Measurements from ENCODE around the gene CALCA. TPM values are rescaled to one million over a fixed set of nuclear protein-coding genes. Genes with fewer than 3 reads are reported as not detected.

CALCA gene
- total and polyA plus RNA-seq, 2 of the 8 experiments (the other 6 are each of a cell fraction or from before 2014, with no cell fraction given) = 0.50 to 0.73 TPM

GRCh38 chr11:14938936-14939335 lies 33.2 kb downstream of the CALCA start:
- Histone ChIP-seq H3K14ac (ENCODE audit: insufficient read length) (no peak overlapping the region), H4K20me1 (replicated peaks in 1 of 2; ENCODE audit: control insufficient read depth in 1 of 2, insufficient read depth in 2 of 2, low read length in 2 of 2) (no peaks in the 10 kb centered on the region), H3K56ac (replicated peaks; ENCODE audit: insufficient read length, low read depth, low read length) (no peak overlapping the region), H2BK12ac (ENCODE audit: low read depth, low read length) (no peak overlapping the region), H4K8ac (ENCODE audit: extremely low read depth, insufficient read depth, low read length) (no peak overlapping the region), H3K4me2 (ENCODE audit: insufficient read depth in 1 of 2, low read depth in 2 of 2, low read length in 2 of 2) (no peak overlapping the region), H3K27me3 (replicated peaks in 1 of 4; ENCODE audit: control insufficient read depth in 3 of 4, extremely low read depth in 1 of 4, insufficient read depth in 3 of 4, low read length in 3 of 4) (no peaks in the 10 kb centered on the region), H3K36me3 (ENCODE audit: control insufficient read depth in 2 of 4, insufficient read depth in 4 of 4, low read length in 3 of 4) (no peaks in the 10 kb centered on the region), H3K4me3 (ENCODE audit: extremely low read depth in 1 of 4, insufficient read depth in 2 of 4, low read depth in 3 of 4, low read length in 4 of 4) (no peak overlapping the region), H3K27ac (ENCODE audit: low read depth, low read length) (no peak overlapping the region), H3K79me2 (ENCODE audit: control insufficient read depth in 1 of 2, insufficient read depth in 2 of 2, low read length in 2 of 2) (no peaks in the 10 kb centered on the region), H2BK120ac (replicated peaks; ENCODE audit: low read depth, low read length) (no peak overlapping the region), H4K91ac (replicated peaks; ENCODE audit: insufficient read length, low read length) (no peak overlapping the region), H3K9me3 (ENCODE audit: insufficient read depth in 2 of 2, low read depth in 1 of 2, low read length in 1 of 2) (peaks cover 7 to 17% of the 10 kb centered on the region in 2 experiments), H2AK5ac (ENCODE audit: low read depth, low read length) (no peak overlapping the region), H2BK5ac (ENCODE audit: low read depth, low read length) (no peak overlapping the region), H3K9ac (replicated peaks in 1 of 4; ENCODE audit: extremely low read depth in 1 of 4, low read depth in 3 of 4, low read length in 3 of 4) (no peak overlapping the region), H3K23me2 (ENCODE audit: low read depth, low read length) (no peaks in the 10 kb centered on the region), H3K79me1 (ENCODE audit: low read depth, low read length) (no peaks in the 10 kb centered on the region), H2BK20ac (ENCODE audit: low read length) (no peak overlapping the region), H4K5ac (ENCODE audit: insufficient read length, low read depth, low read length) (no peak overlapping the region), H2AFZ (ENCODE audit: low read length) (no peak overlapping the region), H3K4ac (replicated peaks; ENCODE audit: insufficient read length, low read depth, low read length) (no peak overlapping the region), H3K23ac (ENCODE audit: insufficient read length) (no peak overlapping the region), H2BK15ac (ENCODE audit: low read length) (no peak overlapping the region), H3K4me1 (replicated peaks in 1 of 4; ENCODE audit: control insufficient read depth in 3 of 4, insufficient read depth in 4 of 4, low read length in 3 of 4) (no peaks in the 10 kb centered on the region), H3K18ac (ENCODE audit: extremely low read depth, low read length) (no peak overlapping the region)
- TF ChIP-seq EP300 (IDR thresholded peaks at IDR 0.05; ENCODE audit: borderline replicate concordance in 1 of 2, low read depth in 2 of 2, low read length in 2 of 2) (no peak), CHD2 (IDR thresholded peaks at IDR 0.05; ENCODE audit: low read length) (no peak), EZH2 (IDR thresholded peaks at IDR 0.05; ENCODE audit: low read depth, low read length, severe bottlenecking) (no peak), USF2 (IDR thresholded peaks at IDR 0.05; ENCODE audit: low read length) (no peak)
- DNase-seq (ENCODE audit: low read depth in 1 of 2, low spot score in 2 of 2) (no peak), FAIRE-seq (no peak)
- ChIA-PET CTCF (ENCODE audit: partially characterized antibody) (interaction anchor here (0.7 to 1.7 kb wide), 4 partner anchors 31 to 750 kb away, joined by 3 to 5 read pairs (median 4); no protein-coding TSS in a partner anchor), POLR2A (ENCODE audit: partially characterized antibody) (no interaction called here)
- 90% methylated on average over 1 of the region's 1 CpG; no CpG with 5 or more reads in 1 of the 2 experiments for WGBS, 2 experiments (ENCODE audit: extremely low coverage in 1 of 2, insufficient coverage in 1 of 2, insufficient read length in 1 of 2, insufficient replicate concordance in 2 of 2, low coverage in 1 of 2, low lambda C conversion rate in 2 of 2, missing lambda C conversion rate in 1 of 2)
